HepG2 (cell line): Measurements from ENCODE around the gene TAF13. TPM values are rescaled to one million over a fixed set of nuclear protein-coding genes. Genes with fewer than 3 reads are reported as not detected.

Experiments used
- CCAR2 ChIP-seq: fragments of 200-400 bp; formaldehyde crosslinking; optimal IDR thresholded peaks from 2 replicates; pipeline ENCODE3; 2018; ENCODE audit warnings: low read depth, mild to moderate bottlenecking, low read length, moderate library complexity
- GTF2F1 ChIP-seq: fragments of 150-350 bp; IDR thresholded peaks from 2 replicates; pipeline ENCODE4 v1.6.1; 2014; ENCODE audit warnings: low read length
- HDAC2 ChIP-seq: sonication (generic); formaldehyde crosslinking; IDR thresholded peaks from 2 replicates; pipeline ENCODE4 v1.4.0; 2020; ENCODE audit warnings: missing genetic modification reagents
- HDAC6 ChIP-seq: fragments of 200-600 bp; sonication (generic); IDR thresholded peaks from 2 replicates; pipeline ENCODE4 v1.7.0; 2017; ENCODE audit warnings: mild to moderate bottlenecking, antibody characterized with exemption, low read length, low read depth
- HOXA3 ChIP-seq: sonication (generic); formaldehyde crosslinking; IDR thresholded peaks from 2 replicates; pipeline ENCODE4 v1.5.0; 2020; ENCODE audit warnings: missing genetic modification reagents
- ISL2 ChIP-seq: sonication (generic); formaldehyde crosslinking; IDR thresholded peaks from 2 replicates; pipeline ENCODE4 v1.5.0; 2020; ENCODE audit warnings: missing genetic modification reagents
- MLLT10 ChIP-seq: sonication (generic); formaldehyde crosslinking; IDR thresholded peaks from 2 replicates; pipeline ENCODE4 v1.4.0; 2020; ENCODE audit warnings: missing genetic modification reagents
- RFXANK ChIP-seq: IDR thresholded peaks from 2 replicates; pipeline ENCODE4 v1.6.1; 2016
- SPEN ChIP-seq: sonication (generic); formaldehyde crosslinking; IDR thresholded peaks from 2 replicates; pipeline ENCODE4 v1.5.1; 2020; ENCODE audit warnings: low read depth, mild to moderate bottlenecking, missing genetic modification reagents
- TEAD3 ChIP-seq: optimal IDR thresholded peaks from 2 replicates; pipeline ENCODE3; 2016; ENCODE audit warnings: borderline replicate concordance
- THAP11 ChIP-seq: IDR thresholded peaks from 2 replicates; pipeline ENCODE4 v1.6.1; 2016; ENCODE audit warnings: missing biosample characterization, missing genetic modification reagents
- ZC3H13 ChIP-seq: sonication (generic); formaldehyde crosslinking; IDR thresholded peaks from 2 replicates; pipeline ENCODE4 v1.8.1; 2023; ENCODE audit warnings: mild to moderate bottlenecking, missing genetic modification reagents, moderate library complexity
- ZNF234 ChIP-seq: sonication (generic); formaldehyde crosslinking; conservative IDR thresholded peaks from 2 replicates; pipeline ENCODE4 v1.5.1; 2020; ENCODE audit warnings: mild to moderate bottlenecking, missing genetic modification reagents
- ZNF274 ChIP-seq: sonication (generic); formaldehyde crosslinking; IDR thresholded peaks from 2 replicates; pipeline ENCODE4 v1.5.1; 2020; ENCODE audit warnings: mild to moderate bottlenecking, missing genetic modification reagents
- ZNF296 ChIP-seq: sonication (generic); formaldehyde crosslinking; conservative IDR thresholded peaks from 2 replicates; pipeline ENCODE4 v1.5.0; 2020; ENCODE audit warnings: mild to moderate bottlenecking, missing genetic modification reagents
- ZNF335 ChIP-seq: sonication (generic); formaldehyde crosslinking; IDR thresholded peaks from 2 replicates; pipeline ENCODE4 v1.4.0; 2020; ENCODE audit warnings: missing genetic modification reagents
- ZNF530 ChIP-seq: sonication (generic); formaldehyde crosslinking; IDR thresholded peaks from 2 replicates; pipeline ENCODE4 v1.5.0; 2020; ENCODE audit warnings: low read depth, mild to moderate bottlenecking, missing genetic modification reagents
- ZNF619 ChIP-seq: sonication (generic); formaldehyde crosslinking; IDR thresholded peaks from 2 replicates; pipeline ENCODE4 v1.4.0; 2020; ENCODE audit warnings: mild to moderate bottlenecking, missing genetic modification reagents
- ZNF792 ChIP-seq: IDR thresholded peaks from 2 replicates; pipeline ENCODE4 v1.6.1; 2016
- ZNF816 ChIP-seq: sonication (generic); formaldehyde crosslinking; IDR thresholded peaks from 2 replicates; pipeline ENCODE4 v1.8.0; 2022; ENCODE audit warnings: missing genetic modification reagents, mild to moderate bottlenecking, borderline replicate concordance
- polyA plus RNA-seq, 8 experiments: library from polyadenylated mRNA; depleted of rRNA in 3 of 8; stranded (reverse) in 7 of 8; unstranded in 1 of 8; fragments of >200 nt; fragmentation: Illumina TruSeq in 4 of 8; extraction: Trizol in 4 of 8; gene quantifications; 2 replicates each; pipeline versions ENCODE4 v1.2.1 to v1.2.3, GENCODE V29; 2011 to 2016; ENCODE audit warnings: low read depth in 4 of 8, missing spikeins in 1 of 8, mixed read lengths in 1 of 8; ENCODE audit not compliant: insufficient read depth in 1 of 8
- total RNA-seq, 5 experiments: library from RNA; depleted of rRNA; stranded (reverse); fragments of >200 nt; fragmentation: Illumina TruSeq; extraction: Trizol; gene quantifications; 2 replicates each; pipeline ENCODE4 v1.2.3, GENCODE V29; 2016; ENCODE audit warnings: low read depth in 1 of 5
- TF ChIP-seq, protein P1 (sequence below): sonication (generic); formaldehyde crosslinking; IDR thresholded peaks from 2 replicates; pipeline ENCODE4 v1.4.0; 2020; ENCODE audit warnings: mild to moderate bottlenecking, missing genetic modification reagents
- TF ChIP-seq, protein P2 (sequence below): sonication (generic); IDR thresholded peaks from 2 replicates; pipeline ENCODE4 v1.6.1; 2016; ENCODE audit warnings: low read depth, borderline replicate concordance
- TF ChIP-seq, protein P3 (sequence below): sonication (generic); formaldehyde crosslinking; conservative IDR thresholded peaks from 2 replicates; pipeline ENCODE4 v1.8.0; 2022; ENCODE audit warnings: missing genetic modification reagents
- TF ChIP-seq, protein P4 (sequence below): sonication (generic); formaldehyde crosslinking; IDR thresholded peaks from 2 replicates; pipeline ENCODE4 v1.4.0; 2020; ENCODE audit warnings: missing genetic modification reagents
- TF ChIP-seq, protein P5 (sequence below): sonication (generic); formaldehyde crosslinking; IDR thresholded peaks from 2 replicates; pipeline ENCODE4 v1.4.0; 2020; ENCODE audit warnings: missing genetic modification reagents

The TAF13 gene
- total and polyA plus RNA-seq, 2 of the 13 experiments (the other 11 are each of a cell fraction or from before 2014, with no cell fraction given): 11.5 to 36.3 TPM

DNA sequence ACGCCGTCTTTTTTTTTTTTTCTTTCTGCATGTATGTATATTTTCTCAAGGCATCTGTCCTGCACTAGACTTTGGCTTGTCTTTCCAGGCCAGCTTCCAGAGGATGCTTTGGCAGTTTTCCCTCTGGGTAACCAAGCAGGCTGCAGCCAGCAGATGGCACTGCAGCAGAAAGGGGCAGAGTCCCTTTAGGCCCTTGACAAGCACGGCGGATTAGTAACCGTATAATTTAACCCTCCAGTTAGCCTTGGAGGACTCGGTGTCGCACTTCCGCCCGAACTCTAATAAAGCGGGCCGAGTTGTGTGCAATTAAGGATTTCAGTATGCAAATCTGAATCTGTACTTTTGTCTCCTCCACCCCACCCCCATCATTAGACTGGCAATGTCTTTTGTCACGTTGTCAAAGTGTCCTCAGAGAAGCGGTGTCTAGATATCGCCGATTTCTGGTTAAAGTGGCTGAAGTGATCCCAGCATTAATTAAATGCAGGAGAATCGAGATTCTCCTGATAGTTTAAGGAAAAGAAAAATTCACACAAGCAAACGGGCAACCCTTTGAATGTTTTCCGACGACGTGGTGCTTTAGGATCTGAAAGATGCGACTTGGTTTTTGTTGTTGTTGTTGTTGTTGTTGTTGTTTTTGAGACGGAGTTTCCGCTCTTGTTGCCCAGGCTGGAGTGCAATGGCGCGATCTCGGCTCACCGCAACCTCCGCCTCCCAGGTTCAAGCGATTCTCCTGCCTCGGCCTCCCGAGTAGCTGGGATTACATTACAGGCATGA is 13.6 kb upstream of the TAF13 start (continued):
- TF ChIP-seq, protein P1, sequence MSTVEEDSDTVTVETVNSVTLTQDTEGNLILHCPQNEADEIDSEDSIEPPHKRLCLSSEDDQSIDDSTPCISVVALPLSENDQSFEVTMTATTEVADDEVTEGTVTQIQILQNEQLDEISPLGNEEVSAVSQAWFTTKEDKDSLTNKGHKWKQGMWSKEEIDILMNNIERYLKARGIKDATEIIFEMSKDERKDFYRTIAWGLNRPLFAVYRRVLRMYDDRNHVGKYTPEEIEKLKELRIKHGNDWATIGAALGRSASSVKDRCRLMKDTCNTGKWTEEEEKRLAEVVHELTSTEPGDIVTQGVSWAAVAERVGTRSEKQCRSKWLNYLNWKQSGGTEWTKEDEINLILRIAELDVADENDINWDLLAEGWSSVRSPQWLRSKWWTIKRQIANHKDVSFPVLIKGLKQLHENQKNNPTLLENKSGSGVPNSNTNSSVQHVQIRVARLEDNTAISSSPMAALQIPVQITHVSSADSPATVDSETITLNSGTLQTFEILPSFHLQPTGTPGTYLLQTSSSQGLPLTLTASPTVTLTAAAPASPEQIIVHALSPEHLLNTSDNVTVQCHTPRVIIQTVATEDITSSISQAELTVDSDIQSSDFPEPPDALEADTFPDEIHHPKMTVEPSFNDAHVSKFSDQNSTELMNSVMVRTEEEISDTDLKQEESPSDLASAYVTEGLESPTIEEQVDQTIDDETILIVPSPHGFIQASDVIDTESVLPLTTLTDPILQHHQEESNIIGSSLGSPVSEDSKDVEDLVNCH (CRISPR knock-in tag): no peak
- no peak for TF ChIP-seq GTF2F1
- TF ChIP-seq CCAR2: peak; percentile 34
- TF ChIP-seq HDAC2 (CRISPR knock-in tag): peak; percentile 84
- no peak for TF ChIP-seq RFXANK (CRISPR knock-in tag)
- TF ChIP-seq, protein P2, sequence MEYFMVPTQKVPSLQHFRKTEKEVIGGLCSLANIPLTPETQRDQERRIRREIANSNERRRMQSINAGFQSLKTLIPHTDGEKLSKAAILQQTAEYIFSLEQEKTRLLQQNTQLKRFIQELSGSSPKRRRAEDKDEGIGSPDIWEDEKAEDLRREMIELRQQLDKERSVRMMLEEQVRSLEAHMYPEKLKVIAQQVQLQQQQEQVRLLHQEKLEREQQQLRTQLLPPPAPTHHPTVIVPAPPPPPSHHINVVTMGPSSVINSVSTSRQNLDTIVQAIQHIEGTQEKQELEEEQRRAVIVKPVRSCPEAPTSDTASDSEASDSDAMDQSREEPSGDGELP: 0 out of 2 replicates have a peak, but pooled peaks have one; percentile 7
- TF ChIP-seq, protein P3, sequence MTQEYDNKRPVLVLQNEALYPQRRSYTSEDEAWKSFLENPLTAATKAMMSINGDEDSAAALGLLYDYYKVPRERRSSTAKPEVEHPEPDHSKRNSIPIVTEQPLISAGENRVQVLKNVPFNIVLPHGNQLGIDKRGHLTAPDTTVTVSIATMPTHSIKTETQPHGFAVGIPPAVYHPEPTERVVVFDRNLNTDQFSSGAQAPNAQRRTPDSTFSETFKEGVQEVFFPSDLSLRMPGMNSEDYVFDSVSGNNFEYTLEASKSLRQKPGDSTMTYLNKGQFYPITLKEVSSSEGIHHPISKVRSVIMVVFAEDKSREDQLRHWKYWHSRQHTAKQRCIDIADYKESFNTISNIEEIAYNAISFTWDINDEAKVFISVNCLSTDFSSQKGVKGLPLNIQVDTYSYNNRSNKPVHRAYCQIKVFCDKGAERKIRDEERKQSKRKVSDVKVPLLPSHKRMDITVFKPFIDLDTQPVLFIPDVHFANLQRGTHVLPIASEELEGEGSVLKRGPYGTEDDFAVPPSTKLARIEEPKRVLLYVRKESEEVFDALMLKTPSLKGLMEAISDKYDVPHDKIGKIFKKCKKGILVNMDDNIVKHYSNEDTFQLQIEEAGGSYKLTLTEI (CRISPR knock-in tag): no peak
- TF ChIP-seq MLLT10: no peak
- TF ChIP-seq, protein P4, sequence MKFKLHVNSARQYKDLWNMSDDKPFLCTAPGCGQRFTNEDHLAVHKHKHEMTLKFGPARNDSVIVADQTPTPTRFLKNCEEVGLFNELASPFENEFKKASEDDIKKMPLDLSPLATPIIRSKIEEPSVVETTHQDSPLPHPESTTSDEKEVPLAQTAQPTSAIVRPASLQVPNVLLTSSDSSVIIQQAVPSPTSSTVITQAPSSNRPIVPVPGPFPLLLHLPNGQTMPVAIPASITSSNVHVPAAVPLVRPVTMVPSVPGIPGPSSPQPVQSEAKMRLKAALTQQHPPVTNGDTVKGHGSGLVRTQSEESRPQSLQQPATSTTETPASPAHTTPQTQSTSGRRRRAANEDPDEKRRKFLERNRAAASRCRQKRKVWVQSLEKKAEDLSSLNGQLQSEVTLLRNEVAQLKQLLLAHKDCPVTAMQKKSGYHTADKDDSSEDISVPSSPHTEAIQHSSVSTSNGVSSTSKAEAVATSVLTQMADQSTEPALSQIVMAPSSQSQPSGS: peak; percentile 65; the same call in 1 of the 2 replicates
- peak; percentile 82; the same call in 1 of the 2 replicates for TF ChIP-seq ZNF335 (CRISPR knock-in tag)
- no peak for TF ChIP-seq ZNF274
- peak; percentile 60; the same call in 1 of the 2 replicates for TF ChIP-seq HOXA3
- peak; percentile 60 for TF ChIP-seq THAP11 (CRISPR knock-in tag)
- no peak for TF ChIP-seq ZNF296 (CRISPR knock-in tag)
- TF ChIP-seq ISL2 (CRISPR knock-in tag): 0 out of 2 replicates have a peak, but pooled peaks have one; percentile 19
- no peak for TF ChIP-seq ZNF619 (CRISPR knock-in tag)
- TF ChIP-seq SPEN (CRISPR knock-in tag): peak; percentile 44; the same call in 1 of the 2 replicates
- no peak for TF ChIP-seq ZNF234 (CRISPR knock-in tag)
- TF ChIP-seq, protein P5, sequence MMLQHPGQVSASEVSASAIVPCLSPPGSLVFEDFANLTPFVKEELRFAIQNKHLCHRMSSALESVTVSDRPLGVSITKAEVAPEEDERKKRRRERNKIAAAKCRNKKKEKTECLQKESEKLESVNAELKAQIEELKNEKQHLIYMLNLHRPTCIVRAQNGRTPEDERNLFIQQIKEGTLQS (CRISPR knock-in tag): no peak
- TF ChIP-seq ZNF792: 0 out of 2 replicates have a peak, but pooled peaks have one; percentile 49
- peak; percentile 34 for TF ChIP-seq TEAD3 (CRISPR knock-in tag)
- no peak for TF ChIP-seq HDAC6
- TF ChIP-seq ZNF530 (CRISPR knock-in tag): no peak
- peak; percentile 92 for TF ChIP-seq ZC3H13 (CRISPR knock-in tag)
- no peak for TF ChIP-seq ZNF816 (CRISPR knock-in tag)
